NCI-H2081 treated with DMSO at 0.1 percent for 48 hours (cell line): ENCODE measurements around the gene PLXNA2.

Experiments used
- DNase-seq: peaks from one replicate; lab custom pipeline; 2025; lab: John Stamatoyannopoulos, UW

Gene PLXNA2

DNA sequence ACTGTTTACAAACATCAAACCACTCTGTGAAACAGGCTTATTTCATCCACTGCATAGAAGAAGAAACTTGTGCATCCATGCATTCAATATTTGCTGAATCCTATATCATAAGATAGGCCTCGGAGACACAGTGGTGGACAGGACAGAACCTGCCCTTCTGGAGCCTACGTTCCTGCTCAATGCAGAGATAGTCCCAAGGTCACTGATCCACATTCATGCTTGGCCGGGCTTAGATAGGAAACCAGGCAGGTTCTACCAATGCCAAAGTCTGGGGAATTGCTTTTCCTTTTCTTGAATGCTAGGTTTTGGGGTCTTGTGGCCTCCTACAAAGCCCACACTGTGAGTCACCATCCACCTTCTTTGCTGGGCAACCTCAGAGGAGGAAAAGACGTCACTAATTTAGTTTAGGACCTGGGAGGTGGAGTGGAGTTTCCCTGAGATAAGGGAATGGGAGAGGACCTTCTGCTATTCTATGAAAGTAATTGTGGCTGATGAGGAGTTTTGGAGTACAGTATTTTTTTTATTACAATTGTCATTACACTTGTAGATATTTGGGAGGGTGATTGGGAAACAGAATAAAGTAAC lies 233.6 kb downstream of the PLXNA2 start:
- no peak for DNase-seq

DNA sequence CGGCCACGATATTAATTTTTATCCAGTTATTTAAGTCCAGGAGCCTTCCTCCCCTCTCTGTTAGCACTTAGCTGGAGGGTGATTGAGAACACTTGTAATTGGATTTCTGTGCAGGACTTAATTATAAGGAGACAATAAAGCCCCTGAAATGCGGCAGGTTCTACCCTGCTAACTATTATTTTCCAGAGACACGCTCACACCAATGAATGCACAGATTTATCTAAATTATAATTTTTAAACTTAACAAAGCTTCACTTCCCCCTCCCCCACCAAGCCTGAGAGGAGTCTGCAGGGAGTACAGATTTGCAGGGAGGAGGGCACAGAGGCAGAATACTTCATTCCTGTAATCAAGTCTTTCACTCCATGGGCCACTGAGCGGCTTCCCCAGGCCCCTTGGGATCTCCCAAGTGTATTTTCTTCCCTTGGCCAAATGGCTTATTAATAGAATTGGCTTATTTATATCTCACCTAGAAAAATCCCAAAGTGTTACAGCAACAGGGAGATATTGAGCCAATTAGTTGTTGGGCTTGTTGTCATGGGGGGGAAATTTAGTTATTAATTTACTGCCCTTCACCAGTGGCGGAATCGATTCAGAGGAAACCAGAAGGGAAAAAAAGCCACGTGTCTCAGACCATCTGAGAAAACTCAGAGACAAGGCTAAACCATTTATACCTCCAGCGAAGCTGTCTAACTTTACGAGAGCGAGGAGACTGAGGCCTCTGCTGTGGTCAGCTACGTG lies 234.3 kb downstream of the PLXNA2 start:
- no peak for DNase-seq

DNA sequence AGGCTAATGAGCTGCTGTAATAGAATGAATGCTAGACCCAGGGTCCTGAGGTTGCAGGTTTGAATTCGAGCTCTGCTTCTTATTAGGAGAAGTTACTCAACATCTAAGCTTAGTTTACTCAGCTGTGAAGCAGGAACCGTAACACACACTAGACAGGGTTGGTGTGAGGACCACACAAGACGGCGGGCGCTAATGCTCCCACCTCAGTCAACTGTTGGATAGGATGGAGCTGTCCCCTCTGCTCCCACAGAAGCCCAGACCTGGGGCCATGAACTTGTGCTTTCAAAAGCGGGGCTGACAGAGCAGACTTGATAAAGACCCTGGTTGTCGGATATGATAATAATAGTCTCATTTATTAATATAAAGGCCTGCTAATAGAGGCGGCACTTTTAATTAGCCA lies 234.9 kb downstream of the PLXNA2 start:
- no peak for DNase-seq

DNA sequence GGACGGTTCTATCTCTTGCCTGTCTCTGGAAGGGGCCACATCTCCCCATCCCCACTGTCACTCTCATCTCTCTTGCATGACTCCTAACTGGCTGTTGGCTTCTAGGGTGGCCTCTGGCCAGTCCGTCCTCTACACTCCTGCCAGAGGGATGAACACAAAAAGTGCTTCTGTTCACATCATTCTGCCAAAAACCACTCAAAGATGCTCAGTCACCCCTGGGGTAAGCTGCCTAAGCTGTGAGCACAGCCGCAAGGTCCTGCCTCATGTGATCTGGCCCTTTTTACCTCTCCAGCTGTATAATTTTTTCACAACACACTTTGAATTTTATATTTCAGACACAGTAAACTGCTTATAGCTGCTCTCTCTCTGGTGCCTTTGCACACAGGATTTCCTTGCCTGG lies 235.7 kb downstream of the PLXNA2 start:
- no peak for DNase-seq

DNA sequence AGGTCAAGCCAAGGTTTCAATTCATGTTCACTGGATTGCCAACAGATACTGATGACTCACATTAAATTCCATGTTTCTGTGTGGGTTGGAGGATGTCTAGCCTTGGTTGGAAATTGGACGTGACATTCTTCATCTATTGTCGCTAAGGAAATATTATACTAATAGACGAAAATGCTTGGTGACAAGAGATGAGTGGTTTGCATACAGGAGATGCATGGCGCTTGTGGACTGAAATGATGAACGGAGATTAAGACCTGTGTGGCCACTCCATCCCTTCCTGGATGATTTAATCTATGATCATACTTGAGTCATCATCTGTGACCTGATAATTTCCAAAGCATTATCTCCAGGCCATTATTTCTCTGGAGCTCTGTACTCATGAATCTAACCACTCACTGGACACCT lies 236.2 kb downstream of the PLXNA2 start:
- no peak for DNase-seq

DNA sequence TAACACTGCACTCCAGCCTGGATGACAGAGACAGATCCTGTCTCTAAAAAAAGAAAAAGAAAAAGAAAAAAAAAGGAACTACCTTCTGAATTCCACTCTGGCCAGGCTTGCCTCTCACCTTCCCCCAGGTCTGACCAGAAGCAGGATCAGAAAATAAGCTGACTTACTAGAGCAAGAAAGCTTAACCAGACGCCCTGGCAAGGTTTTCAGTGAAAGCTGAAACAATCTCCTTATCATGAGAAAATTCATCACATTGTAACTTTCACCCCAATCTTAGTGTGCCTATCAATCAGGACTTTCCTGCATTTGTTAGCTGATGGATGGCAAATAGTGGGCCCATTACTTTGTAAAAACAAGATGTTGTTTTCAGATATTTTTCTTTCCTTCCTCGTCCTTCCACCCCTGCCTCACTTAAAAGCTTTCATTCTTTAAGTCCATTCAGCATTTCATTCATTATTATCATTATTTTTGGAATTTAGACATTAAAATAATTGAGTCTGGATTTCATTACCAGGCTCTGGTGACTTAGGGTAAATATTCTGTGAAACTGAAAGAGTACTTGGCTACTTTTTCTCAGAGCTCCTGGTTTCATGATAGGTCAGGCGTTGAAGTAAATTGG lies 236.8 kb downstream of the PLXNA2 start:
- no peak for DNase-seq

DNA sequence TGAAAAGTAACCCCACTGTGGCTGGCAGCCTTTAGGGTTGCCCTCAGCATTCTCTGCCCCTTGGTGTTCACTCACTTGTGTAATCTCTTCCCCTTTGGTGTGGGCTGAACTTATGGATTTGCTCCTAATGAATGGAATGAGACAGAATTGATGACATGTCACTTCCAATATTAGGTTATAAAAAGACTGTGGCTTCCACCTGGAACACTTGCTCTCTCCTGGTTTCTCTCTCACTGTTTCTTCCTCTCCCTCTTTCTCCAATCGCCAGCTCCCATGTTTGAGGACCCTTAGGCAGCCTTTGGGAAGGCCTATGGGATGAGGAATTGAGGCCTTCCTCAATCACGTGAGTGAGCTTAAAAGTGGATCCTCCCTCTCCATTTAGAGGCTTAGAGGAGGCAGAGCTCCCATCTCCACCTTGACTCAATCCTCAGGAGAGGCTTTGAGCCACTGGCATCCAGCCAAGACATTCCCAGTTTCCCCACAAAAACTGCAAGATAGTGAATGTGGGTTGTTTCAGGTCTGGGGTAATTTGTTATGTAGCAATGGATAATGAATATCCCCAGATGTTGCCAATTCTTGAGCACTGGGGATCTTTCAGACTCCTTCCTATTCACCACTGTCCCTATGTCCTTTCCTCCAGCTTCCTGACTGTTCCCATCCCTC lies 237.8 kb downstream of the PLXNA2 start:
- DNase-seq = no peak

DNA sequence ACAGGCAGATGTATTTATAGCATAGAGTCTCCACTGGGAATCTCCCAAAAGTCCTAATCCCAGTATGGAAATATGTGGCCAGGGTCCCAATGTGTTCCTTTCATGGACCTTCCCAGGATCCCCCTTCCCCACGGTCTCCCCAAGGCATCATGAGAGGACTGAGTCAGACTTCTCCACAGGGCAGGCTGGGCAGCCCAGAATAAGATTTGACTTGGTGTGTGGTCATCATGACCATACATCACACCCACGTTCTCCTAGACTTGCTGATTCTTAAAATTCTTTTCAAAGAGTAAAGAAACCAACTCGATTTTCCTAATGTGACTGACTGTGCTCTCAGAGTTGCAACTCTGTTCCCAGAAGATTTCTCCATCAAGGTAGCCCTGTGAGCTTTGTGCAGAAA lies 239.3 kb downstream of the PLXNA2 start:
- DNase-seq = no peak

DNA sequence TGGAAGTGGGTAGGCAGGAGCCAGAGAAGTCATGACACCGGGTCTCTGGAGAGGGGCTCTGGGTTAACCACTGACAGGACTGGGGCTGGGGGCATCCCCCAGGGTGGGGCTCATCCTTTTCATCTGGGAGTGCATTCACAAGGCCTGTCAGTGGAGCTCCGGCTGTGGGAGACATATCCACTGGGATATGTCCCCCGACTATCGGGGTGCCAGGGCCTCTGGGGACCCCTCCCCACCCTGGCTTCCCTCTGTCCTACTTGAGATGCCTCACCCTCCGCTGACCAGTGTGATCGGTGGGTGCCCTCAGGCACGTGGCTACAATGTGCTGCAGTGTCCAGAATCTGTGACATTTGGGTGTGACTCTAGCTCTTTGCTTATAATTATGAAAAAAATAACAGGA lies 240.9 kb downstream of the PLXNA2 start:
- no peak for DNase-seq

DNA sequence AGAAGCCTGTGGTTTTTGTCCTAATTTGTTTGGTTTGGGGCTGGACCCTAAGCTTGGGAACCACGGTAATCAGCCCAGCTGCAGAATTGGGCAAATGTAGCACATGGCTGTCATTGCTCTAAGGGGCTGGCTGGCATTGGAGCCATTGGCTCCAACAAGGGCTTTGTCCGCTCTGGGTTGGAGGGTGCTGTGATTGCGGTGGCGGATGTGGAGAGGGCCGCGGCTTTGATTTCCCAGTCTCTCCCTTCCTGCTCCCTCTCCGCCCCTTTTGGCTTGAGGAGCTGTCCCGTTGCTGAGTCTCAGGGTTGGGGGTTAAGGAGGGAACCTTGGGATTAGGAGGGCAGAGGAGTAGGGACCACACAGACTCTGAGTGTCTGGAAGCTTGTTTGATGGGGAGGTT lies 241.5 kb downstream of the PLXNA2 start:
- DNase-seq = no peak

DNA sequence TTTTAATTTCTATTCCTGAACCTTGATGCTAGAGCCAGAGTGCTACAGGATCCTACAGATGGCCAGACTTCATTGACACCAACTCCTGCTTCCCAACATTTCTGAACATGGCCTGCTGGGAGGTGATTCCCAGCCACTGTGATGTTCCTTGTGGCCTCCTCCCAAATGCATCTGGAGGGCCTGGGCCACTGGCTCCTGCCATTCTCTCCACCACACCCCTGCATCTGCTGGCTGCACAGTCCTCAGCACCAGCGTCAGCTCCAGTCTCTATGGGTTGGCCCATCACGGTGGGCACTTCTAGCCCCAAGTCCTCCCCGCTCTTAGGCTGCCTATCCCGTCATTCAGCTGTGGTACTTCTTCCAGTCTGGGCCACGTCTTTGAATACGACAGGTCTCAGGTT lies 242.1 kb downstream of the PLXNA2 start:
- DNase-seq = no peak

DNA sequence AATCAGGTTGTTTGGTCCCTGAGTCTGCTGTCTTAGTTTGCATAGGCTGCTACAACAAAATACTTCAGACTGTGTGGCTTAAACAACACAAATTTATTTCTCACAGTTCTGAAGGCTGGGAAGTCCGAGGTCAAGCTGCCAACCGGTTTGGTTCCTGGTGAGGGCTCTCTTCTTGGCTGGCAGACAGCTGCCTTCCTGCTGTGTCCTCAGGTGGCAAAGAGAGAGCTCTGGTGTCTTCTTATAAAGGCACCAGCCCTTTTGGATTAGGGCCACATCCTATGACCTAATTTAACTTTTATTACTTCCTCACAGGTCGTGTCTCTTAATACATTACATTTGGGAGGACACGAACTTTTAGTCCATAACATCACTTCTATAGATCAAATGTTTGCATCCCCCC lies 243.7 kb downstream of the PLXNA2 start:
- DNase-seq = no peak

DNA sequence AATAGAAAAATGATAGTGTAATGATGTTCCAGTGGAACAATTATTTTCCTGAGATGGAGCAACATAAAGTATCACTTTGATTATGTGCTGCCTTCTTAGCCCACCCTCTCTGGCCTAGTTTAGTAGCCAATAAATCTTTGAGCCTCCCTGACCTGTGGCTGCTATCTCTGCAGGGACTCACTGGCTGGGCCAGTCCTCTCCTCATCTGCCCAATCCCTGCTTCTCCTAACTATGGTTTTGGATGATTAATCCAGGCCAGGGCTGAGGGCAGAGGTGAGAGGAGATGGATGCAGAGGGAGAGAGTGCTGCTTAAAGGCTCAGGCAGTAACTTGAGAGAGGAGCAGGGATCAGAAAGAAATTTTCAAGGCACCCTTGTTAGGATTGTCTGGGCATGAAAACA lies 244.2 kb downstream of the PLXNA2 start:
- DNase-seq = no peak

DNA sequence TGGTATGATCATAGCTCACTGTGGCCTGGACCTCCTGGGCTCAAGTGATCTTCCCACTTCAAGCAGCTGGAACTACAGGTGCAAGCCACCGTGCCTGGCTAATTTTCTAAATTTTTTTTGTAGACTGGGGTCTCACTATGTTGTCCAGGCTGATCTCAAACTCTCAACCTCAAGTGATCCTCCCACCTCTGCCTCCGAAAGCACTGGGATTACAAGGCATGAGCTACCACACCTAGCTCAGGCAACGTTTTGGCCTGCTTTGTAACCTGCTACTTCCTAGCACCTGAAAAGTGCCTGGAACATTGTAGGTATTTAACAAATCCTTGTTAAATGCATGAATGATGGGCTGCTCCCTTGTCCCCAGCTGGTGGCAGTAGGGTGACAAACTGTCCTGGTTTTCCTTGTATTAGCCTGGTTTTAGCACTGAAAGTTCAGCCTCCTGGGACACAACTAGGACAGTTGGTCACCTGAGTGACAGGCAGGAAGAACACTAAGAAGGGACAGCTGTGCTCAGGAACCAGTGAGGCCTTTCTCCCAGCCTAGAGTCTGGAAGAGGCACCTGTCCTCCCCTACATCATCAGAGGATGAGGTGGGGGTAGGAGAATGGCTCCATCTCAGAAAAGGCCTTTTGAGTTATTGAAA lies 244.8 kb downstream of the PLXNA2 start:
- no peak for DNase-seq

DNA sequence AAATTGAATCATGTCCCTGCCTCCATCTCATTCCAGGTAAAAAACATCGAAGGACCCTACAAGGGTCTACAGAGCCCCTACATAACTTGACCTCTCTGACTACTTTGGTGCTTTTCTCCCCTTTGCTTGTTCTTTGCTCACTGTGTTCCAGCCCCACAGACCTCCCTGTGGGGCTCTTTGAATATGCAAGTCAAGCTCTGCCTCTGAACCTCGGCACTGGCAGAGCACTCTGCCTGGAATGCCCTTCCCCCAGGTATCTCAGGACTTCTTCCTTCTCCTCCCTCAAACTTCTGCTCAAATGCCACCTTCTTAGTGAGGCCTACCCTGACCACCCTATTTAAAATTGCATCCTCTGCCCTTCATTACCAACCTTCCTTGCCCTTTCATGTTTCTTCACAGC lies 245.5 kb downstream of the PLXNA2 start:
- no peak for DNase-seq

DNA sequence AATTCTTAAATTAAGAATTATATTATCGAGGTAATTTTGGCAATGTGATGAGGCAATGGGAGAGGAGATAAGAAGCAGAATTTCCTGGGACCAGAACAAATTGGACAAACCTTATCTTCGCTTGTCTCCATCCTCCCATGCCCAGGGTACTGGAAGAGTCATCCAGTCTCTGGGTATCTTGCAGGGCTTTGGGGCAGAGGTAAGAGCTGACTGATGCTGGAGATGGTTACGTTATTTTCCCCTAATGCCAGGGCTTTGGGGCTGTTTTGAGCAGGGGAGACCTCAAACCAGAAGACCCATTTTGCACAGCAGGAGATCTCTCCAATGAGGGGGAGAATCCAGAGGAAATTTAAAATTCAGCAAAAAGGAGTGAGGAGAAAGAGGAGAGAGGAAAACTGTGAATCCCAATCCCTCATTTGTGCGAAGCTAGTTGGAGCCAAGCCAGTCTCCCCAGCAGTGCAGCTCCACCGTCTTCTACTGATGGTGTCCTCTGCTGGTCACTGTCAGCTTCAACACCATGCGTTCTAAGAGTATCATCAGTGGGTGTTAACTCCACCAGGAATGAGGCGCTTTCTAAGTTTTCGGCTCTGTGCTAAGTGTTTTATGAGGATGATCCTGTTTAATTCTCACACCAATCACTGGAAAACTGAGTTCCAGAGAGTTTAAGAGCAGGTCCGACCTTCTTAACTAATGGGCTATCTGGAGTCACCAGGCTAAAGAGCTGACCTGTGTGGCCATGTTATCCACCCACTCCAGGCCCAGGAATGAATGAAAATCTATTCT lies 246.5 kb downstream of the PLXNA2 start:
- no peak for DNase-seq

DNA sequence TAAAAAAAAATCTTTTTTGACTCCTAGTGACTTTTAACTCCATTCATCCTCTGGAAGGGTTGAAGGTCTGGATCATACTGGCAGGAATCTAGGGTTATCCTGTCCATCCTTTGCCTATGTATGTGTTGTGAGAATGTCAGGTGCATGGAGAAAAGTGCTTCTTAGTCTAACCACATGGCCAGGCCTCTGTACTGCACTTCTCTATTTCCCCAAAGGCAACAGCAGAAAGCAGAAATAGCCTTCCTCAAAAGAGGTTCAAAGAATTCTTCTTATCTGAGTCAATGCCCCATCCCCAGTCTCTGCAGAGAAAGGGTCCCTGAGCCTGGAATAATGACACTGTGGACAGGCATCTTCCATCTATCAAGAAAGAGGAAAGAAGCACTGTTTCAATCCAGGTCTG lies 247.5 kb downstream of the PLXNA2 start:
- DNase-seq = no peak

DNA sequence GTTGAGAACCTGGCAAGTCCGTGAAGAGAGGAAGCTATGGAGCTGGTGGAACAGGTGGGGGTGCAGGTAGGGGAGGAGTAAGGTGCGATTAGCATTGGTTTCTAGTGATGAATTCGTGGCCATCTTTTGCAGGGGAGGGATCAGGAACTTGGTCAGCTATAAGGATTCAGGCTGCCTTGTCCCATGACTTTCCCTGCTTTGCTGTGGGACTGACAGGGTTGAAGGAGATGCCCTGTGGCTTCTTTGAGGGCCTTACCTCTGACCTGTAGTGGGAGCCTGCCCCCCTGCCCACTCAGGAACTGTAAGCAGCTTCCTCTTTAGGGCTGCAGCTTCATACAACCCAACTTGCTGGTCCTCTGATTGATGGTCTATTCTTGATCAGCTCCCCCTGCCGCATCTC lies 248.6 kb downstream of the PLXNA2 start:
- DNase-seq = no peak

DNA sequence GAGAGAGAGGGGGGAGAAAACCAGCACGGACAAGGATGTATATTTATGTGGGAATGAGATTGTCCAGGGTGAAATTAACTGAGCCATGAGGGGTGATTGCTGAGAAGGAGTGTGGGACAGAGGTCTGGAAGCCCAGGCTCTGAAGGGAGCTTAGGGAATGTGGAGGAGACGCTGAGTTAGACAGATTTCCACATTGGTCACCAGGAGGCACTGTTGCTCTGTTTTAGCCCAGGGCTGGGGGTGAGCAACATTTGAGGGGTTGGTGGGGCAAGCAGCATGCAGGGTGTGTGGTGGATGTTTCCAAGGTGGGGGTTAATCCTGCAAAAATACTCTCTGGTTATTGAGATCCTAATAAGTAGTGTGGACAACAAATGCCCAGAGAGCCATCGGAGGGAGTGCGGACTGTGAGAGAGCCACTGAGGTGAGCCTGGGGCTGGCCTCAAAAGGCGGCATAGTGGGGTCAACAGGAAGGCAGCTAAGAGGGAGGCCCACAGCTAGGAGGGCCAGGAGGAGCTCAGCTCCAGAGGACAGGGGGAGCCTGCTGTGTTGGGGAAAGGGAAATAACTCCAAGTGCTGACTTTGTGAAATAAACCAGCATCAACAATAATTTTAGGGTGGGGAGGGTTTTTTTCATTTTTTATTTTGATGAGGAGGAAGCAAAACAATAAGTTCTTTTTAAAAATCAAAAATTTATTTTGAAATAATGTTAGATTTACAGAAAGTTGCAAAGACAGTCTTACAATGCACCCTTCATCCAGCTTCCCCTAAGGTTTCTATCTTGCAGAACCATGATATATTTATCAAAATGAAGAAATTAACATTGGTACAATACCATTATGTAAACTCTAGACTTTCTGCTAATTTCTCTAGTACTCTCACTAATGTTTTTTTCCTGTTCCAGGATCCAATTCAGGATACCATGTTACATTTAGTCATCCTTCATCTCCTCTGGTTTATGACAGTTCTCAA lies 250.4 kb downstream of the PLXNA2 start:
- DNase-seq = no peak

DNA sequence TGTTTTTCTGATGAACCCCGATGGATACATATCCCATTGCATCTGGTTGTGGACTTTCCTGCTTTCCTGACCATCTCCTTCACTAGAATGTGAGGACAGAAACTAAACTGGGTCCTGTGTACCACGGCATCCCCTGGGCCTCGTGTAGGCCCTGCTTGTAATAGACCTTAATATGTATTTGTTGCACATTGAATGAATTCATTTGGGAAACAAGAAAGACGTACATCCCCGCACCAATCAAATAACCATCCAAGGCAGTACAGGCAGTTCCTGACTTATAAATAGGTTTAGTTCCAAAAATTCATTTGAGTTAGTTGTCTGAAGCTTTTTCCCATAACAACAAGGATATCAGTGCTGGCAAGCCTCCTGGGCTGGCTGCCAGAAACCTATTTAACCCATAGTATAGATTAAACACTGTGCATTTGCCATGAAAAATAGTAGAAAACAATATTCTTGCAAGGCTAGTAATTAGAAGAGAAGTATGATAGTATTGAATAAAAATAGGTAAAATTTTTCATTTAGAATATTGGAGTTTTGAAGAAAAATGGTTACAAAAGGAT lies 251.4 kb downstream of the PLXNA2 start:
- no peak for DNase-seq
